Measurements from ENCODE around the gene APLNR.
A peak's percentile ranks its signal among the peaks of the same experiment; 100 is the strongest.

Gene APLNR

DNA sequence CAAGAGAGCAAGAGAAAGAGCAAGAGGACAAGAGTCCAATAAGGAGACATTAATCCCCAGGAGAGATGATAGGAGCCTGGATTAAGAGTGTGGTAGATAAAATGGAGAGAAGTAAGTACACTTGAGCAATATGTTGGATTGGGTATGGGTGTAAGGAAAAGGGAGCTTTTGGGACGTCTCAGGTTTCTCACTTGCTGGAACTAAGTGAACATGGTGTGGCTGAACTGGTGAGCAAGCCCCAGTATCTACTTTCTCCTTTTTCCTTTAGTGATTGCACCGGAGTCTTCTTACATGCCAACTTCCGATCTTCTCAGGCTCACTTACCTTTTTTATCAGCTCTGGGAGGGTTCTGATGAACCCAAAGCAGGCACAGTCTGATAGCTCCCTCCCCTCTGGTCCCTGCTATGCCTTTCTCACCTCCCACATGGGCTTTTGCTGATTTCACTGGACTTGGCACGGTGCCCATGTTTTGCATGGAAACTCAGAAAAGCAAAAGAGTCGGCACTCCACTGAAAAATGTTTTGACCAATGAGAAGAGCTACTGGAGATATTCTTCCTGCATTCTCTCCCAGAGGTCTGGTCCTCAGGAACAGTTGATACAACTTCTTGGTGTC lies 14.5 kb upstream of the APLNR start:
- H3K4me3 ChIP-seq (replicated peaks; ENCODE audit: low read depth, low read length) = no peak overlapping the region
- peak; percentile 80 for DNase-seq (ENCODE audit: low read depth)
- TF ChIP-seq, protein P1, sequence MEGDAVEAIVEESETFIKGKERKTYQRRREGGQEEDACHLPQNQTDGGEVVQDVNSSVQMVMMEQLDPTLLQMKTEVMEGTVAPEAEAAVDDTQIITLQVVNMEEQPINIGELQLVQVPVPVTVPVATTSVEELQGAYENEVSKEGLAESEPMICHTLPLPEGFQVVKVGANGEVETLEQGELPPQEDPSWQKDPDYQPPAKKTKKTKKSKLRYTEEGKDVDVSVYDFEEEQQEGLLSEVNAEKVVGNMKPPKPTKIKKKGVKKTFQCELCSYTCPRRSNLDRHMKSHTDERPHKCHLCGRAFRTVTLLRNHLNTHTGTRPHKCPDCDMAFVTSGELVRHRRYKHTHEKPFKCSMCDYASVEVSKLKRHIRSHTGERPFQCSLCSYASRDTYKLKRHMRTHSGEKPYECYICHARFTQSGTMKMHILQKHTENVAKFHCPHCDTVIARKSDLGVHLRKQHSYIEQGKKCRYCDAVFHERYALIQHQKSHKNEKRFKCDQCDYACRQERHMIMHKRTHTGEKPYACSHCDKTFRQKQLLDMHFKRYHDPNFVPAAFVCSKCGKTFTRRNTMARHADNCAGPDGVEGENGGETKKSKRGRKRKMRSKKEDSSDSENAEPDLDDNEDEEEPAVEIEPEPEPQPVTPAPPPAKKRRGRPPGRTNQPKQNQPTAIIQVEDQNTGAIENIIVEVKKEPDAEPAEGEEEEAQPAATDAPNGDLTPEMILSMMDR (IDR thresholded peaks at IDR 0.05; ENCODE audit: low read length, missing control alignments) = no peak

- no peak overlapping the region for H3K4me3 ChIP-seq (replicated peaks; ENCODE audit: low read depth, low read length)
- peak; percentile 31 for DNase-seq (ENCODE audit: low read depth)
- TF ChIP-seq, protein P1 (IDR thresholded peaks at IDR 0.05; ENCODE audit: low read length, missing control alignments) = no peak
Measured at GRCh38 chr11:57251037-57251436, 14.0 kb upstream of the APLNR start.

DNA sequence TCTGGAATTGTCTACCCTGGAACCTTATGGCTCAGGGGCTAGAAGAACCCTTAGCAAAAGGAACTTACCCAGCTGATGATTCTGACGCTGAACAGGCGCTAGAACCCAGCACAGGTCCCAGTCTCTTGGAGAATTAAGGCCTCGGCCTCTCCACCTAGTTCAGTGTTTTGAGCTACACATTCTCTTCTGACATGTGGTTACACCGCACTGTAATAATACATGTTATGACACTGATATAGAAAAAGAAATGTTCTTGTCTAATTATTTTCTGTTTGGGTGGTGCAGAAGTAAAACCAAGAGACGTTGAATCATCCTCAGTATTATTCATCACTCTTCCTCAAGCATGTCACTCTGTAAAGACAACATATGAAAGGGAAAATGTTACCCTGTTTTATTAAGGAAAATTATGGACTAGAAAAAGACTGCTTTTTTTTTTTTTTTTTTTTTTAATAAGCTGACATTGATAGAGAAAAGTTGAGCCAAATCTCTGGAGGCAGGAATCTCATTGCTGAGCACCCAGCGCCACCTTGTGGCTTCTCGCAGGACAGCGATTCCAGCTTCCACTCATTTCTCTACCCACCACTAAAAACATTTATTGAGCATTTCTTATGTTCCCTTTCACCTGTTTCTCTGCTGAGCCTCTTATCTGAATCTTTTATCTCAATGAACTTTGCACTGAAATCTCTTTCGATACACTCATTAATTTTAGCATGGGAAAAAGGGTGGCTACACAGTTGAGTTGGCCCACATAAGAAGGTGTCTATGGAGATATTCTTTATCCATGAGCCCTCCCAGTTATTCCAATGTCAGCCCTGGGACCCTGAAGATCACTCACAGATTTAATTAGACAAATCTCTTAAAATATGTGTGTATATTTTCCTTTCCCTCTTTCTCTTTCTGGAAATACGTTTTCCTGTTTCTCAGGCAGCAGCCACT lies 12.6 kb upstream of the APLNR start:
- TF ChIP-seq, protein P1 (IDR thresholded peaks at IDR 0.05; ENCODE audit: low read length, missing control alignments) = peak; percentile 93
- DNase-seq (ENCODE audit: low read depth) = peak; percentile 77
- no peak overlapping the region for H3K4me3 ChIP-seq (replicated peaks; ENCODE audit: low read depth, low read length)

DNA sequence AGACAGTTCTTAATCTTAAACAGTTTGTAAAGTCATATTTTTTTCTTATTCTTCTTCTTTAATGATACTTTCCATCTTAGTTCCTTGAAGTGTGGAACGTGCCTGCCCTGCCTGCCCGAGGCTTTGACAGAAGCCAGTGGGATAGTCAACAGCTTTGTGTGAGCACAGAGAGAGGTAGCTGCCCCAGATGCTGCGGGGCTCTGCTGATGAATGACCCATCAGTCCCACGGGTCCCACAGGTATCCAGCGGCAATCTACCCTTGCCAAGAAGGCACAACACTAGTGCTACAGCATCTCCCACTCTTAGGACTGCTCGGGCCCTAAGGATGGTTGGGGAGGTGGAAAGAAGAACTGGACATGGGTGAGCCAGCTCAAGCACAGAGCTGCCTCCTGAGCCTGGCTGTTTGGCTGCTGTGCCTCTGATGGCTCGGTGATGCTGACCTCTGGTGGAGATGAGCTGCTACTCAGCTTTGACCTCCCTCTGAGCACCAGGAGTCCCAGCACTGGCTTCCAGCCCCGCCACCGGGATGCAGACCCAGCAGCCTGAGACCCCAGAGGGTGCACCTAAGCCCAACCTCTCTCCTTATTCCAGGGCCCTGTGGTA lies 11.8 kb upstream of the APLNR start:
- H3K4me3 ChIP-seq (replicated peaks; ENCODE audit: low read depth, low read length) = no peak overlapping the region
- peak; percentile 78 for DNase-seq (ENCODE audit: low read depth)
- TF ChIP-seq, protein P1 (IDR thresholded peaks at IDR 0.05; ENCODE audit: low read length, missing control alignments) = peak; percentile 80

DNA sequence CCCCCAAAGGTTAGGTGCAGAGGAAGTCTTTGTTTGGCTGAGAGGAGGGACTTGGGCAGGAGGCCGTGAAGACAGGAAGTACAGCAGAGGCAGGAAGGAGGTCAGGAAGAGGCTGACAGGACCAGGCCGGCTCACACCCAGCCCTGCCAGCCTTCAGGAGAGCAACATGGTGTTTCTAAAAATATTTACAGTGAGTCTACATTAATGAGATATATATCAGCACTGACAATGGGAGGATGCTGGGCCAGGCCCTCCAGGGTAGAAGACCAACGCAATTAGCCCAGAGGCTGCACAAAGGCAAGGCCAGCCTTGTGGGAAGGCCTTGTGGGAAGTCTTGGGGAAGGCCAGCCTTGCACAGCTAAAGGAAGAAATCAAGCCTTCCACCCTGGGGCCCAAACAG lies 7.9 kb upstream of the APLNR start:
- TF ChIP-seq, protein P1 (IDR thresholded peaks at IDR 0.05; ENCODE audit: low read length, missing control alignments) = no peak
- H3K4me3 ChIP-seq (replicated peaks; ENCODE audit: low read depth, low read length) = no peak overlapping the region
- no peak for DNase-seq (ENCODE audit: low read depth)

GRCh38 chr11:57241353-57241972 lies 4.4 kb upstream of the APLNR start:
- DNase-seq (ENCODE audit: low read depth) = no peak
- H3K4me3 ChIP-seq (replicated peaks; ENCODE audit: low read depth, low read length) = no peak overlapping the region
- TF ChIP-seq, protein P1 (IDR thresholded peaks at IDR 0.05; ENCODE audit: low read length, missing control alignments) = no peak
